PC-3 (cell line): ENCODE measurements around the gene ENPP1.

Source experiments
- CTCF ChIP-seq: fragments of 300-600 bp; sonication (generic); conservative IDR thresholded peaks from 2 replicates; pipeline ENCODE4 v1.5.1; 2017; ENCODE audit warnings: antibody characterized with exemption, low read depth, mild to moderate bottlenecking, low read length
- EZH2 ChIP-seq: fragments of 300-600 bp; sonication (generic); IDR thresholded peaks from one replicate; pipeline ENCODE4 v1.6.1; 2017; ENCODE audit warnings: antibody characterized with exemption, mild to moderate bottlenecking, low read length; ENCODE audit not compliant: unreplicated experiment

GRCh38 chr6:131846023-131846663 is 38.3 kb downstream of the ENPP1 start:
- TF ChIP-seq CTCF (no peak), EZH2 (no peak)
